ENCODE results near the gene NOS1AP.
A peak's percentile ranks its signal among the peaks of the same experiment; 100 is the strongest.

Gene NOS1AP

GRCh38 chr1:162327144-162327787 lies 257.8 kb downstream of the NOS1AP start:
- Histone ChIP-seq H3K79me2 (ENCODE audit: control insufficient read depth, insufficient read depth, low read length, unreplicated experiment) (no peaks in the 10 kb centered on the region), H3K4me3 (ENCODE audit: low read depth, low read length) (no peak overlapping the region), H3K27ac (ENCODE audit: low read depth, low read length) (0 out of 2 replicates have a peak overlapping the region, but pooled peaks have one; percentile 0), H3K36me3 (ENCODE audit: insufficient read depth, low read length) (no peaks in the 10 kb centered on the region), H3K4me1 (ENCODE audit: control insufficient read depth, insufficient read depth, low read length, unreplicated experiment) (peaks cover 26% of the 10 kb centered on the region), H3K27me3 (ENCODE audit: insufficient read depth, low read length) (no peaks in the 10 kb centered on the region), H2AFZ (ENCODE audit: low read length, unreplicated experiment) (no peak overlapping the region)

GRCh38 chr1:162327788-162328165 lies 258.3 kb downstream of the NOS1AP start:
- Histone ChIP-seq H3K27me3 (ENCODE audit: insufficient read depth, low read length) (no peaks in the 10 kb centered on the region), H3K4me3 (ENCODE audit: low read depth, low read length) (no peak overlapping the region), H3K36me3 (ENCODE audit: insufficient read depth, low read length) (no peaks in the 10 kb centered on the region), H3K79me2 (ENCODE audit: control insufficient read depth, insufficient read depth, low read length, unreplicated experiment) (no peaks in the 10 kb centered on the region), H3K4me1 (ENCODE audit: control insufficient read depth, insufficient read depth, low read length, unreplicated experiment) (peaks cover 26% of the 10 kb centered on the region), H3K27ac (ENCODE audit: low read depth, low read length) (no peak overlapping the region), H2AFZ (ENCODE audit: low read length, unreplicated experiment) (no peak overlapping the region)

GRCh38 chr1:162328512-162328911 lies 259.0 kb downstream of the NOS1AP start:
- H3K27ac ChIP-seq (ENCODE audit: low read depth, low read length), result no peak overlapping the region
- H2AFZ ChIP-seq (ENCODE audit: low read length, unreplicated experiment), result no peak overlapping the region
- H3K79me2 ChIP-seq (ENCODE audit: control insufficient read depth, insufficient read depth, low read length, unreplicated experiment), result no peaks in the 10 kb centered on the region
- H3K27me3 ChIP-seq (ENCODE audit: insufficient read depth, low read length), result no peaks in the 10 kb centered on the region
- H3K4me3 ChIP-seq (ENCODE audit: low read depth, low read length), result no peak overlapping the region
- H3K4me1 ChIP-seq (ENCODE audit: control insufficient read depth, insufficient read depth, low read length, unreplicated experiment), result peaks cover 26% of the 10 kb centered on the region
- no peaks in the 10 kb centered on the region for H3K36me3 ChIP-seq (ENCODE audit: insufficient read depth, low read length)

- Histone ChIP-seq H3K79me2 (ENCODE audit: control insufficient read depth, insufficient read depth, low read length, unreplicated experiment) (no peaks in the 10 kb centered on the region), H2AFZ (ENCODE audit: low read length, unreplicated experiment) (no peak overlapping the region), H3K4me3 (ENCODE audit: low read depth, low read length) (no peak overlapping the region), H3K27me3 (ENCODE audit: insufficient read depth, low read length) (no peaks in the 10 kb centered on the region), H3K4me1 (ENCODE audit: control insufficient read depth, insufficient read depth, low read length, unreplicated experiment) (peaks cover 26% of the 10 kb centered on the region), H3K27ac (ENCODE audit: low read depth, low read length) (no peak overlapping the region), H3K36me3 (ENCODE audit: insufficient read depth, low read length) (no peaks in the 10 kb centered on the region)
Observed at GRCh38 chr1:162329826-162330225, 260.3 kb downstream of the NOS1AP start.

GRCh38 chr1:162333991-162334390 lies 264.5 kb downstream of the NOS1AP start:
- H3K79me2 ChIP-seq (ENCODE audit: control insufficient read depth, insufficient read depth, low read length, unreplicated experiment), result no peaks in the 10 kb centered on the region
- no peak overlapping the region for H2AFZ ChIP-seq (ENCODE audit: low read length, unreplicated experiment)
- H3K27ac ChIP-seq (ENCODE audit: low read depth, low read length), result no peak overlapping the region
- no peaks in the 10 kb centered on the region for H3K36me3 ChIP-seq (ENCODE audit: insufficient read depth, low read length)
- H3K4me1 ChIP-seq (ENCODE audit: control insufficient read depth, insufficient read depth, low read length, unreplicated experiment), result peaks cover 10% of the 10 kb centered on the region
- H3K4me3 ChIP-seq (ENCODE audit: low read depth, low read length), result no peak overlapping the region
- 0 out of 2 replicates have a peak, but pooled peaks cover 8% of the 10 kb centered on the region for H3K27me3 ChIP-seq (ENCODE audit: insufficient read depth, low read length)

- Histone ChIP-seq H3K27me3 (ENCODE audit: insufficient read depth, low read length) (0 out of 2 replicates have a peak, but pooled peaks cover 8% of the 10 kb centered on the region), H3K4me1 (ENCODE audit: control insufficient read depth, insufficient read depth, low read length, unreplicated experiment) (peaks cover 2% of the 10 kb centered on the region), H3K27ac (ENCODE audit: low read depth, low read length) (no peak overlapping the region), H3K36me3 (ENCODE audit: insufficient read depth, low read length) (no peaks in the 10 kb centered on the region), H3K4me3 (ENCODE audit: low read depth, low read length) (no peak overlapping the region), H2AFZ (ENCODE audit: low read length, unreplicated experiment) (no peak overlapping the region), H3K79me2 (ENCODE audit: control insufficient read depth, insufficient read depth, low read length, unreplicated experiment) (no peaks in the 10 kb centered on the region)
Observed at GRCh38 chr1:162335126-162335525, 265.6 kb downstream of the NOS1AP start.

- no peak overlapping the region for H2AFZ ChIP-seq (ENCODE audit: low read length, unreplicated experiment)
- H3K27me3 ChIP-seq (ENCODE audit: insufficient read depth, low read length), result 0 out of 2 replicates have a peak, but pooled peaks cover 8% of the 10 kb centered on the region
- no peaks in the 10 kb centered on the region for H3K79me2 ChIP-seq (ENCODE audit: control insufficient read depth, insufficient read depth, low read length, unreplicated experiment)
- H3K27ac ChIP-seq (ENCODE audit: low read depth, low read length), result no peak overlapping the region
- H3K4me1 ChIP-seq (ENCODE audit: control insufficient read depth, insufficient read depth, low read length, unreplicated experiment), result no peaks in the 10 kb centered on the region
- no peak overlapping the region for H3K4me3 ChIP-seq (ENCODE audit: low read depth, low read length)
- no peaks in the 10 kb centered on the region for H3K36me3 ChIP-seq (ENCODE audit: insufficient read depth, low read length)
Observed at GRCh38 chr1:162336621-162337285, 267.3 kb downstream of the NOS1AP start.

- H3K27ac ChIP-seq (ENCODE audit: low read depth, low read length), result no peak overlapping the region
- no peaks in the 10 kb centered on the region for H3K36me3 ChIP-seq (ENCODE audit: insufficient read depth, low read length)
- no peaks in the 10 kb centered on the region for H3K79me2 ChIP-seq (ENCODE audit: control insufficient read depth, insufficient read depth, low read length, unreplicated experiment)
- no peaks in the 10 kb centered on the region for H3K4me1 ChIP-seq (ENCODE audit: control insufficient read depth, insufficient read depth, low read length, unreplicated experiment)
- H2AFZ ChIP-seq (ENCODE audit: low read length, unreplicated experiment), result no peak overlapping the region
- H3K27me3 ChIP-seq (ENCODE audit: insufficient read depth, low read length), result 0 out of 2 replicates have a peak, but pooled peaks cover 8% of the 10 kb centered on the region
- no peak overlapping the region for H3K4me3 ChIP-seq (ENCODE audit: low read depth, low read length)
Observed at GRCh38 chr1:162342452-162342983, 273.0 kb downstream of the NOS1AP start.

- no peaks in the 10 kb centered on the region for H3K4me1 ChIP-seq (ENCODE audit: control insufficient read depth, insufficient read depth, low read length, unreplicated experiment)
- H2AFZ ChIP-seq (ENCODE audit: low read length, unreplicated experiment), result no peak overlapping the region
- no peak overlapping the region for H3K4me3 ChIP-seq (ENCODE audit: low read depth, low read length)
- H3K27ac ChIP-seq (ENCODE audit: low read depth, low read length), result no peak overlapping the region
- H3K27me3 ChIP-seq (ENCODE audit: insufficient read depth, low read length), result 0 out of 2 replicates have a peak, but pooled peaks cover 3% of the 10 kb centered on the region
- H3K36me3 ChIP-seq (ENCODE audit: insufficient read depth, low read length), result no peaks in the 10 kb centered on the region
- H3K79me2 ChIP-seq (ENCODE audit: control insufficient read depth, insufficient read depth, low read length, unreplicated experiment), result no peaks in the 10 kb centered on the region
Observed at GRCh38 chr1:162343470-162343869, 274.0 kb downstream of the NOS1AP start.

- no peak overlapping the region for H3K27ac ChIP-seq (ENCODE audit: low read depth, low read length)
- no peak overlapping the region for H3K4me3 ChIP-seq (ENCODE audit: low read depth, low read length)
- no peaks in the 10 kb centered on the region for H3K27me3 ChIP-seq (ENCODE audit: insufficient read depth, low read length)
- H3K79me2 ChIP-seq (ENCODE audit: control insufficient read depth, insufficient read depth, low read length, unreplicated experiment), result no peaks in the 10 kb centered on the region
- H3K36me3 ChIP-seq (ENCODE audit: insufficient read depth, low read length), result no peaks in the 10 kb centered on the region
- peaks cover 13% of the 10 kb centered on the region for H3K4me1 ChIP-seq (ENCODE audit: control insufficient read depth, insufficient read depth, low read length, unreplicated experiment)
- no peak overlapping the region for H2AFZ ChIP-seq (ENCODE audit: low read length, unreplicated experiment)
Observed at GRCh38 chr1:162347281-162347680, 277.8 kb downstream of the NOS1AP start.

Data from ACC112 (cell line).